Ovary (tissue), 3 donors: ENCODE data around the gene NINJ1.

ENCODE experiments used
- CTCF ChIP-seq, 3 donors: fragments of 450-650 bp in 2 of 3; fragments of 200-600 bp in 1 of 3; IDR thresholded peaks; one replicate each; pipeline versions ENCODE4 v1.5.1 to v1.8.0; 2016 to 2022; ENCODE audit warnings: antibody characterized with exemption in 3 of 3, mild to moderate bottlenecking in 1 of 3
- POLR2A ChIP-seq: fragments of 450-650 bp; IDR thresholded peaks from one replicate; pipeline ENCODE4 v1.6.1; 2017; ENCODE audit warnings: antibody characterized with exemption, mild to moderate bottlenecking, moderate library complexity
- donor health status: DM: no; HTN: no; CAD: no.

GRCh38 chr9:93164085-93164484 lies 30.0 kb upstream of the NINJ1 start:
- TF ChIP-seq CTCF (IDR thresholded peaks at IDR 0.05) (no peak), POLR2A (no peak)
